Lower leg skin (tissue), 4 donors: ENCODE measurements around the gene OSMR. TPM values are rescaled to one million over a fixed set of nuclear protein-coding genes. Genes with fewer than 3 reads are reported as not detected.

ENCODE experiments used
- DNase-seq, 2 donors: peaks; one replicate each; pipeline ENCODE4 v3.0.0-alpha.2; 2019; ENCODE audit warnings: low spot score in 2 of 2
- H3K4me3 ChIP-seq: fragments of 200-600 bp; sonication (generic); 2 replicates; pipeline ENCODE4 v1.5.1; 2017; ENCODE audit warnings: mild to moderate bottlenecking, low read depth; ENCODE audit not compliant: poor library complexity, severe bottlenecking
- CTCF ChIP-seq, 3 donors: fragments of 450-650 bp; IDR thresholded peaks; one replicate each; pipeline ENCODE4 v1.5.1; 2016; ENCODE audit warnings: antibody characterized with exemption in 3 of 3, mild to moderate bottlenecking in 3 of 3, moderate library complexity in 2 of 3
- POLR2A ChIP-seq, 2 donors: fragments of 450-650 bp; IDR thresholded peaks; one replicate each; pipeline ENCODE4 v1.6.1; 2016 to 2017; ENCODE audit warnings: antibody characterized with exemption in 2 of 2, mild to moderate bottlenecking in 1 of 2, moderate library complexity in 1 of 2
- WGBS, 2 donors: methylation state at CpG; one replicate each; pipeline ENCODE4 v1.1.5; 2018; 5-methylcytosine and 5-hydroxymethylcytosine counted together
- intact Hi-C: fragments of 100-400 bp; cut with DNase I; formaldehyde crosslinking; loops from one replicate; pipeline ENCODE4 v1.15.0; 2023; ENCODE audit warnings: low total_unique reads
- total RNA-seq, 4 donors: library from RNA; depleted of rRNA; stranded (reverse); fragments of >200 nt; gene quantifications; one replicate each; pipeline ENCODE4 v1.1.0, GENCODE V29; 2016

Gene OSMR
- total RNA-seq, 4 donors from 2014 or later = 13.7 to 28.1 (median 22.0) TPM

DNA sequence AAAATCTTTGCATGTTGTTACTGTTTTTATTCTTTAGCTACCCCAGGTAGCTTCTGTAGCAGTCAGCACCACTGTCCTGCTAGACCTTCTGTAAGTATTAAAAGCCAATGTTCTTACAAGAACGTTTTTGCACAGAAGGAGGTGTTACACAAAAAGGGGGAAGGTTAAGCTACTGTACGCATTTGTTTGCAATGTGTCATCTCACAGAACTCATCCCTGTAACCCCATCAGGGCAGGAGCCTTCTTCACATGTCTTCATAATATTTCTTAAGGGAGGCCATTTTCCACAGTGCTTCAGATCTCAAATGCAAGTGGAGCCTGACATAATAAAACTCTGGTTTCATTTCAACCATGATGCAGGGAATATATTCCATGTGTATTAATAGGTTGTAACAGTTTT, 67.9 kb downstream of the OSMR start:
- WGBS, 2 donors = 74% methylated on average over 2 of the region's 2 CpGs
- H3K4me3 ChIP-seq = no peak overlapping the region
- TF ChIP-seq CTCF (IDR thresholded peaks at IDR 0.05) (no peak), POLR2A (IDR thresholded peaks at IDR 0.05) (no peak)
- DNase-seq = no peak
- intact Hi-C loops = no loop called here

- 71 to 74% methylated on average over 7 of the region's 7 CpGs for WGBS, 2 donors
- no peak overlapping the region for H3K4me3 ChIP-seq
- DNase-seq = no peak
- no peak for TF ChIP-seq POLR2A (IDR thresholded peaks at IDR 0.05)
- TF ChIP-seq CTCF (IDR thresholded peaks at IDR 0.05) = no peak
- intact Hi-C loops = no loop called here
Measured at GRCh38 chr5:38916802-38917201, 71.0 kb downstream of the OSMR start.

- no peak for TF ChIP-seq POLR2A (IDR thresholded peaks at IDR 0.05)
- TF ChIP-seq CTCF (IDR thresholded peaks at IDR 0.05) = no peak
- 78 to 79% methylated on average over 1 of the region's 1 CpG for WGBS, 2 donors
- no peak for DNase-seq
- intact Hi-C loops = loop anchor here (10.0 kb wide), 1 partner anchor 486 kb away; no protein-coding TSS in a partner anchor
- H3K4me3 ChIP-seq = no peak overlapping the region
Measured at GRCh38 chr5:38921174-38921573, 75.4 kb downstream of the OSMR start.

DNA sequence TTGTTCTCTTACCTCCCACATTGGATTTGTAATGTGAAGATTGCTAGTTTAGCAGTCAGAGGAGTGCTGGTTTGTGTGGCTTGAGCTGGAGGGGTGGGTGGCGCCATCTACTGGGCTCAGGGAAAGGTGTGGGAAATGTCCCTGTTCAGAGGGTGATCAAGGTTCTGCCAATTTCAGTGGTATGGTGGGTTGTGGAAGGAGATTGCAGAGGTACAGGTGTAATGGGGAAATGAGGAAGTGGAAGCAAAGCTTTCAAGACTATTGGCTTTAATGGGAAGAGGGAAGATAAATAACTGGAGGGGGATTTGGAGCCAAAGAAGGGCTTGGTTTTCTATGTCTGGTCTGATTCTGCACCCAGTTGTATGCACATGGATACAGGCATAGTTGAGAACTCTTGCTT, 76.4 kb downstream of the OSMR start:
- DNase-seq = peak in 1 of 2 donors; percentile 40
- 9 to 28% methylated on average over 1 of the region's 1 CpG for WGBS, 2 donors
- intact Hi-C loops = loop anchor here (10.0 kb wide), 1 partner anchor 487 kb away; no protein-coding TSS in a partner anchor
- no peak overlapping the region for H3K4me3 ChIP-seq
- TF ChIP-seq POLR2A (IDR thresholded peaks at IDR 0.05) = no peak
- TF ChIP-seq CTCF (IDR thresholded peaks at IDR 0.05) = peak in 1 of 3 donors; percentile 78

DNA sequence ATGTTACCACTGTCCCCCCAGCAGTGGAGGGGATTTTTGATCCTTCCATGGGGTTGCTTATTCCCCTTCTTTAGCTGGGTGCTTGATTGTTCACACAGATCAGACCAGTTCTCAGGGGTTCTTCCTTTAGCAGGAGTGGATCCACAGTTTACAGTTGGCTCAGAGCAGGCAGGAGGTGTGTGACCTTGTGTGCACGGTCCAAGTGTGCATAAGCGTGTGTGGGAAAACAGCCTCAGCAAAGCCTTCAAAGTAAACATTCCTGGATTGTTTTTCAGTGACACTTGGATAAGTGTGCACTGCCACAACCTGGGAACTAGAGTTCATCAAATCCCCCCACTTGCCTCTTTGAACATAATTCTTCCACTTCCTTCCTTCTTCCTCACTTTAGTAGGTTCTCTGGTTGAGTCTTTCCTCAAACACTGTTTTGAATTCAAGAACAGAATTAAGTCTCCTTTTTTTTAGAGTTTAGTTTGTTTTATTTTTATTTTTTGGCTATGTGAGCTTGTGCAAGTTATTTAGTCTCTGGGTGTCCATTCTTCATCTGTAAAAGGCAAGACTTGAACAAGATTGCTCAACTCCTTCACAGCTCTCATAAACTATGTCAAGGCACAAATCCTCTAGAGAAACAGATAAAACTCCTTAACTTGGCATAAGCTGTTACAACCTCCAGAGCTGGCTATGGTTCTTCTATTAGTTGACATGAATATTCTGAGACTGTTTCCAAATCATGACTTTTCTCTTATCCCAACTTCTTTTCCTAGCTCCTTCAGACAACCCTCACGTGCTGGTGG, 78.0 kb downstream of the OSMR start:
- intact Hi-C loops = loop anchor here (10.0 kb wide), 1 partner anchor 489 kb away; no protein-coding TSS in a partner anchor
- DNase-seq = no peak
- no peak overlapping the region for H3K4me3 ChIP-seq
- TF ChIP-seq POLR2A (IDR thresholded peaks at IDR 0.05) (no peak), CTCF (IDR thresholded peaks at IDR 0.05) (no peak)
- 83 to 84% methylated on average over 3 of the region's 3 CpGs for WGBS, 2 donors
